Inflammatory macrophage treated with lipopolysaccharide for 1 hour (primary cell): ENCODE results near the gene KRT2.

ENCODE experiments used
- DNase-seq, 2 donors: peaks; one replicate each; pipeline ENCODE4 v3.0.0-alpha.2; 2020 to 2022

The KRT2 gene

GRCh38 chr12:52614381-52615207 is 37.4 kb downstream of the KRT2 start:
- DNase-seq, result no peak

DNA sequence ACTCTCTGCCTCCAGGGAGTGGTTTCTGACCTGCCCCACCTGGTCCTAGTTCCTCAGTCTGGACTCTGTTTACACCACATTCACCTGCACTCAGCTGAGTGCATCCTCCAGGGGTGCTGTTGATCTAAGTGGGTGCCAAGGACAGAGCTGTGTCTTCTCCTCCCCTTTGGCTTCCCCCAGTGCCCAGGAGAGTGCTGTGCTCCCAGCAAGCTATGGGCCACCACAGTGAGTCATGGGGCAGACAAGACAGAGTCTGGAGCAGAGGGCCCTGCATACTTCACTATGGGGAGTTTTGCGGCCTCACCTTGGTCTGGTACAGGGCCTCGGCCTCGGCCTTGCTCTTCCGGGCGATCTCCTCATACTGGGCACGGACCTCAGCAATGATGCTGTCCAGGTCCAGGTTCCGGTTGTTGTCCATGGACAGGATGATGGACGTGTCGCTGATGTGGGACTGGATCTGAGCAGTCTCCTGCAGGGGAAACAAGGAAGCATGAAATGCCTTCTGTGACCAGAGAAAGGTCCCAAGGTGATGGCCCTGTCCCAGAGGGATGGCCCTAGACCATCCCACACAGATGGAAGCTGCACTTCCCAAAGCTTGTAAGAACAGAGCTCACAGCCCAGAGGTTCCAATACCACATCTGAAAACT is 38.5 kb downstream of the KRT2 start:
- no peak for DNase-seq

DNA sequence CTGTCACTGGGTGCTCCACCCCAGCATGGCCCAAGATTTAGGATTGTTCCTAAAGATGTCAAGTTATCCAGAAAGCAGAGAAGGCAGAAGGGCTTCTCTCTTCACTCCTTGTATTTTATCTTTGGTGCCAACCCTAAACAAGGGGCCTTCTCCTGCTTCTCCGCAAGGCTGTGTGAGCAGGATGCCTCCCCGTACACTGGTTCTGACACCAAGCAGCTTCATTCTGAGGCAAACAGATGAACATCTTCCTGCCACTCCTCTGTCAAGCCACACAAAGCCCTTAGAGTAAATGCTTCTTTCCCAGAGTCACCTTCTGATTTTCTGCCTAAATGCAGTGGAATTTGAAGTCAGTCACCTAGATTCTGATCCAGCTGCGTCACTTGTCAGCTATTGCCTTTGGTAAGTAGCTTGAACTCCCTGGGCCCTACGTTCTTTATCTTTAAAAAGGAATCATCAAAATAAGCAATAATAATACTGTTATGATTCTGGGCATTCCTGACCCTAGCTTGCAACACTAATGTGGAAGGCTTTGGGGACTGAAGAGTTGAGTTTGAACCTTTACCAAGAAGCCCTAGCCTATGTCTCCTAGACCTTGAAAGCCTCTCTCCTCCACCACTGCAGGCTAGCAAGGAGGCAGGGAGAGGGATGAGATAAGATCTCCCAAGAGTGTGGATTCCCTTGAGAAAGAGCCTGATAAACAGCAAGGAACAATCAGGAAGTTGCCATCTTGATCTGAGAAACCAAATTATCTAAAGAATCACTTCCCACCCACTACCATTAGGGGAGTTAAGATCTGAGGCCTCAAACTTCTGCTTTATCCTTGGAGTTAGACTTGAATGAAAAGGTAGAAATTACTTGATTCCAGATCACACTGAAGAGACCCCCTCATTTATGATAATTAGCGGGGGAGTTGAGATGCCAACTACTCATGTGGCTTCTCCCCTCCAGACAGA is 39.3 kb downstream of the KRT2 start:
- no peak for DNase-seq

- DNase-seq, result no peak
Observed at GRCh38 chr12:52611080-52611468, 40.9 kb downstream of the KRT2 start.

GRCh38 chr12:52608826-52609630 is 43.0 kb downstream of the KRT2 start:
- DNase-seq, result no peak

DNA sequence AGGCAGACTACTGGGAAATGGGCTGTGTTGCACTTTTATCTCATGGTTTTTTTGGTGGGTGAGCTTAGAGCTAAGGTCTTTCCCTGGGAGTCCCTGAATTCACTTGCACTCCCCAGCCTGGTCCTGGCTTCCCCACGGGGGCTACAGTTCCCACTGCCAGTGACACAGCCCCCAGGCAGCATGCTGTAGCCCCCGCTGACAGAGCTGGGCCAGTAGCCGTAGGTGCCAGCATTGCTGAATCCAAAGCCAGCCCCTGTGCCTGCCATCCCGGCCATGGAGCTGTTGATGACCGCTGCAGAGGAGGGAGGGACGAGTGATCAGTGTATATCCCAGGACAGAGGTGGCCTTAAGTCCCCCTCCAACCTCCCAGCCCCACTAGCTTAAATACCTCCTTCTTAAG is 43.9 kb downstream of the KRT2 start:
- DNase-seq, result no peak

GRCh38 chr12:52607314-52607713 is 44.7 kb downstream of the KRT2 start:
- no peak for DNase-seq

DNA sequence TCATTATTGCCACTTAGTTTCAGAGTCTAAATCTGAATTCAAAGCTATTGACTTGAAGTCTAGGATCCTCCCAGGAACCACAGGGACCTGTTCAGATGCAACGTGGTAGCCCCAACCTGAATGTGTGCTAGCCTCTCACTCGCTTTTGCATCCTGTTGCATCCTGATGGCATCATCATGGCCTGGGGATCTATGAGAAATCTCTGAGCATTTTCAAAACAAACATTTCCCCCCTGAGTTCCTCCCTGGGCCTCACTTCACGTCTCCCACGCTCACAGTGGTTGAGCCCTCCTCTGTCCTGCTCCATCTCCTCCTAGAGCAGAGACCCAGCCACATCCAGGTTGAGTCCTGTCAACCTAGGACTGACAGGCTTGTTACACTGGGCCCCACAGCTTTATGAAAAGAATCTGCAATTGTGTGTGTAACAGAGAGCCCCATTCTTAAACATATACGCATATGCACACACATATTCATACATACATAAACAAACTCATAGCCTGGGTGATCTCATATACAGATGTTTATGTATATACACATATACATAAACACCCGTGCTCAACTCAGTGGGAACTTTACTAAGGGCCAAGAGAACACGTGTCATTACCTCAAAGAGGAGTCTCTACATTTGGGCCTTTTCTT is 45.3 kb downstream of the KRT2 start:
- no peak for DNase-seq

DNA sequence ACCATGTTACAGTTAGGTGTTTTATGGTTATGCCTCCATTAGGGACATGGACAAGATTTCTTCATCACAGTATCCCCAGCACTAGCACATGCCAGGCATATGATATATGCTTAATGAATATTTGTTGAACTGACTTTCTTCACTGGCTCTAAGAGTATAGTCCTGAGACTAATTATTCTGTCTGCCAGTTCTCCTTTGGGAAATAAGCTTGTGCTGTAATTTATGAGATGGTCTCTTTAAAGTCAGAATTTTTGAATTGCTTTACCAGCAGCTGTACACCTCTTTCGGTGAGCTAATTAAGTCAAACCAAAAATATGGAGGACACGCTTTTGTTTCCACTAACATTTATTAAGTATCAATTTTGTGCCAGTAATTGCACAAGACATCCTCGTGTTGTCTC is 45.9 kb downstream of the KRT2 start:
- DNase-seq, result no peak

- DNase-seq, result no peak
Observed at GRCh38 chr12:52605542-52605941, 46.5 kb downstream of the KRT2 start.

DNA sequence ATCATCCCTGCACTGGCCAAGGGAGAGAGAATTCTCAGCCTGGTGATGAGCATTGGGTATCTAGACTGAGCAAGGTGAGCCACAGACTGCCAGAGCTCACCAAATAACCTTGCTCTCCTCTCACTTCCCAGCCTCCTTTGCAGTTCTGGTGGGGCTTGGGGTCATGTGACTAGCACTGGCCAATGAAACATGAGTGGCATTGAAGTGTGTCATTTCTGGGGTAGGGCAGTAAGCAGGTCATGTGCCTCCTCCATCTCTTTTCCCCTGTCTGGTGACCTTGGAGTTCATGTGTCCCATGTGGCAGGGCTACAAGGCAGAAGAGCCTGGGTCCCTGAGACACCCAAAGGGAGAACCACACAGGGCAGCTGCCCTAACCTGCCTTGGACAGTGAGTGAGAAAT is 47.2 kb downstream of the KRT2 start:
- no peak for DNase-seq

DNA sequence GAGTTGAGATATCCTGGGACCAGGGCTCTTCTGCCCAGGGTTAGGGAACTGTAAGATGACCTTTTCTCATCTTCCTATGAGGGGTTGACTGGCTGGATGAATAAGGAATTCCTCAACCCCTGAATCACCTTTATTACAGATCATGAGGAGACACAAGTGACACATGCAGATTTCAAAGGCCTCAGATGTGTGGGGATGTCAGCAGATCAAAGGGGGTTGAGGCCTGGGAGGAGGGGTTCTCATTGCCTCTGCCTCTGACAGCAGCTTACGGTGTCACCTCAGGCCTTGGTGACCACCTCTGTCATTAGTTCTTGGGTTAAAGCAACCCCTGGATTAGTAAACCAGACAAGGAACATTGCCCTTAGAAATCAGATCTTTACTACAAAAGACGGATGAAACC is 48.7 kb downstream of the KRT2 start:
- DNase-seq, result no peak

- no peak for DNase-seq
Observed at GRCh38 chr12:52602552-52602951, 49.5 kb downstream of the KRT2 start.

- no peak for DNase-seq
Observed at GRCh38 chr12:52601671-52602070, 50.3 kb downstream of the KRT2 start.

DNA sequence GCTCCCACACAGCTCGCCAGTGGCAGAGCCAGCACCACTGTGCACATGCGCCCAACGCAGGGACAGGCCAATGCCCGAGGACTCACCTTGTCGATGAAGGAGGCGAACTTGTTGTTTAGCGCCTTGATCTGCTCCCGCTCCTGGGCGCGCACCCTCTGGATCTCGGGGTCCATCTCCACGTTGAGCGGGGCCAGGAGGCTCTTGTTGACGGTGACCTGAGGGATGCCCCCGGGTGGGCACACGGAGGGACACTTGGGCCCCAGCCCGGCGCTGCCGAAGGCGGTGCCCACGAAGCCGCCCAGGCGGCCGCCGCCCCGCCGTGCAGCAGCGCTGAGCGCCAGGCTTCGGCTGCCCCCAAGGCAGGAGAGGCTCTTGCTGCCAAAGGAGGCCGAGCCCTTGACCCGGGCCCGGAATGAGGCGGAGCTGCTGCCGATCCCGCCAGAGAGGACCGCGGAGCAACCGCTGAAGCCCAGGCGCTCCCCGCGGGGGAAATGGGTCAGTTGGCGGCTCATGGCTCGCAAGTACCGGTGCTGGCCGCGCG is 51.0 kb downstream of the KRT2 start, which contains the start of gene KRT72:
KRT72 (minus strand) TSS at position 523 of the 541 bp plus-strand sequence; CDS start at position 512, 11 bp downstream.
- DNase-seq, result no peak

GRCh38 chr12:52600475-52600874 is 51.5 kb downstream of the KRT2 start:
- no peak for DNase-seq

DNA sequence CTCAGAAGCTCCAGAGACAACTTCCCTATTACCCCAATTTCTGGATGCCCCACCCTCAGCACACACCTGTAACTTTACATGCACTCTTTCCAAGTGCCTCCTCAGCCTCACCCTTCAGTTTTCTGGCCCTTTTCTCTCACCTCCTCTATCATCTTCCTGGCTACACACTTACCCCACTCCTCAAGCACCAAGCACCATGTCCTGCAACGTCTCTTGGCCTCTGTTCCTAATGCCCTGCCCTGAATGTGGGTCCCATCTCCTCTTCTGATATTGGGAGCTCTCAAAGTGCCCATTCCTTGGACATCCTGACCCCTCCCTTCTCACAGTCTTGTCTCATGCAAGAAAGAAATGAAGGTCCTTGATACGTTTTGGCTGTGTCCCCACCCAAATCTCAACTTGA is 51.9 kb downstream of the KRT2 start:
- no peak for DNase-seq

DNA sequence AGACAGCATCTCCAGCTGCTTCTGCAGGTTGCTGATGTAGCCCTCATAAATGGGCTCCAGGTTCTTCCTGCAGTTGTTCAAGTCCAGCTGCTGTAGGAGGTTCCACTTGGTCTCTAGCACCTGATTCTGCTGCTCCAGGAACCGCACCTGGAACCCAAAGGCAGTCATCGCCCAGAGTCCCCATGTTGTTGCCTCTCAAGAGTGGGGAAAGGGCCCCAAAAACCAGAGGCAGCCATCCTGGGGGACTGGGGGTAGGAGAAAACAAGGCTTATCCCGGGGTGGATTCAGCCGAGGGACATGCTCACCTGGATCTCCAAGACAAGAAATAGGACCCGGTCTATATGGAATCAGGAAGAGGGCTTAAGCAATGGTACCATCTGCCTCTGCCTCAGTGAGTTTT is 53.0 kb downstream of the KRT2 start:
- no peak for DNase-seq
